GM19099 (cell line): ENCODE results near the gene ST3GAL4.

Experiments
- POLR2A ChIP-seq: IDR thresholded peaks from 3 replicates; pipeline ENCODE4 v1.6.1; 2011; ENCODE audit warnings: low read depth; ENCODE audit not compliant: insufficient read length; ENCODE audit errors: extremely low read depth

ST3GAL4 gene

GRCh38 chr11:126408901-126409619, 53.6 kb downstream of the ST3GAL4 start:
- no peak for TF ChIP-seq POLR2A

GRCh38 chr11:126409620-126409985, 54.1 kb downstream of the ST3GAL4 start:
- TF ChIP-seq POLR2A: no peak

GRCh38 chr11:126410649-126411048, 55.2 kb downstream of the ST3GAL4 start:
- no peak for TF ChIP-seq POLR2A

GRCh38 chr11:126411971-126412381, 56.5 kb downstream of the ST3GAL4 start:
- TF ChIP-seq POLR2A: no peak

- TF ChIP-seq POLR2A: no peak
Measured at GRCh38 chr11:126413426-126413825, 57.9 kb downstream of the ST3GAL4 start.

GRCh38 chr11:126413843-126414405, 58.4 kb downstream of the ST3GAL4 start:
- TF ChIP-seq POLR2A: no peak

GRCh38 chr11:126414615-126415014, 59.1 kb downstream of the ST3GAL4 start:
- no peak for TF ChIP-seq POLR2A

- no peak for TF ChIP-seq POLR2A
Measured at GRCh38 chr11:126415128-126415527, 59.6 kb downstream of the ST3GAL4 start.

GRCh38 chr11:126415669-126416420, 60.4 kb downstream of the ST3GAL4 start:
- no peak for TF ChIP-seq POLR2A

- no peak for TF ChIP-seq POLR2A
Measured at GRCh38 chr11:126416542-126417090, 61.1 kb downstream of the ST3GAL4 start.

GRCh38 chr11:126417091-126417862, 61.8 kb downstream of the ST3GAL4 start:
- TF ChIP-seq POLR2A: no peak

- no peak for TF ChIP-seq POLR2A
Measured at GRCh38 chr11:126418887-126419286, 63.4 kb downstream of the ST3GAL4 start.

GRCh38 chr11:126419801-126420697, 64.6 kb downstream of the ST3GAL4 start:
- no peak for TF ChIP-seq POLR2A

- no peak for TF ChIP-seq POLR2A
Measured at GRCh38 chr11:126420698-126421256, 65.3 kb downstream of the ST3GAL4 start.

- TF ChIP-seq POLR2A: no peak
Measured at GRCh38 chr11:126421271-126421671, 65.8 kb downstream of the ST3GAL4 start.
